ENCODE measurements around the gene MACC1. TPM values are rescaled to one million over a fixed set of nuclear protein-coding genes. Genes with fewer than 3 reads are reported as not detected.

Gene MACC1
- total and polyA plus RNA-seq, 10 of the 15 experiments (the other 5 are each of a cell fraction or from before 2014, with no cell fraction given): 6.0 to 61.1 (median 12.7) TPM

- Histone ChIP-seq H4K20me1 (ENCODE audit: control insufficient read depth, insufficient read depth) (no peaks in the 10 kb centered on the region), H3K27me3 (replicated peaks in 1 of 2; ENCODE audit: control insufficient read depth in 2 of 2, insufficient read depth in 2 of 2, low read length in 1 of 2) (no peaks in the 10 kb centered on the region), H3K4me2 (ENCODE audit: control insufficient read depth, insufficient read depth) (no peak overlapping the region), H3K27ac (ENCODE audit: control insufficient read depth, insufficient read depth) (no peak overlapping the region), H3K9ac (ENCODE audit: control insufficient read depth, insufficient read depth, low read length) (no peak overlapping the region), H3K4me1 (ENCODE audit: control insufficient read depth, insufficient read depth, low read length) (no peaks in the 10 kb centered on the region), H3K9me3 (replicated peaks; ENCODE audit: control insufficient read depth, insufficient read depth, low read length) (no peaks in the 10 kb centered on the region), H3K79me2 (ENCODE audit: control insufficient read depth, insufficient read depth, low read length) (no peaks in the 10 kb centered on the region), H2AFZ (ENCODE audit: control insufficient read depth, low read depth, low read length) (no peak overlapping the region), H3K4me3 (no peak overlapping the region), H3K36me3 (ENCODE audit: control insufficient read depth in 2 of 2, insufficient read depth in 2 of 2, low read length in 1 of 2) (peaks cover 3 to 5% of the 10 kb centered on the region in 2 experiments; a peak in 2 of 4 replicates)
- BruUV-seq (replicated peaks): no TSS peak
- DNase-seq (ENCODE audit: low read depth, low spot score) (no peak), ATAC-seq (no peak; the same call in 1 of the 3 replicates), FAIRE-seq (no peak)
- POLR2A ChIA-PET: interaction anchor here (0.6 to 1.6 kb wide), 3 partner anchors 13 to 78 kb away, joined by 3 to 4 read pairs (median 3); no protein-coding TSS in a partner anchor
- RAD21 ChIA-PET (ENCODE audit: unreplicated experiment): interaction anchor here (0.8 to 3.2 kb wide), 13 partner anchors 13 to 439 kb away, joined by 3 to 38 read pairs (median 4); no protein-coding TSS in a partner anchor
- 92% methylated on average over 6 of the region's 6 CpGs for WGBS (ENCODE audit: insufficient coverage, insufficient replicate concordance, low lambda C conversion rate, missing lambda C conversion rate)
- TF ChIP-seq RAD21 (IDR thresholded peaks at IDR 0.05; ENCODE audit: insufficient read depth, low read depth, low read length): no peak
- intact Hi-C loops (cut with micrococcal nuclease; ENCODE audit: unreplicated experiment) (loop anchor here (5.0 kb wide), 1 partner anchor 177 kb away; no protein-coding TSS in a partner anchor), in situ Hi-C loops (cut with MboI) (loop anchor here (5.0 to 25.0 kb wide), 3 partner anchors 153 to 428 kb away; no protein-coding TSS in a partner anchor)
- CTCF ChIA-PET: interaction anchor here (0.6 to 3.4 kb wide), 26 partner anchors 10 to 450 kb away, joined by 3 to 35 read pairs (median 4); partner anchors contain the start of gene MACC1
- SMC1A ChIA-PET (ENCODE audit: uncharacterized antibody, unreplicated experiment): interaction anchor here (0.6 to 3.2 kb wide), 23 partner anchors 12 to 403 kb away, joined by 3 to 49 read pairs (median 4); no protein-coding TSS in a partner anchor
Measured at GRCh38 chr7:20159226-20159747, 57.9 kb downstream of the MACC1 start.

- CTCF ChIA-PET: interaction anchor here (0.7 to 3.4 kb wide), 25 partner anchors 10 to 445 kb away, joined by 3 to 35 read pairs (median 4); partner anchors contain the start of gene MACC1
- TSS peak; percentile 27 for BruUV-seq (replicated peaks)
- Histone ChIP-seq H3K36me3 (ENCODE audit: control insufficient read depth in 2 of 2, insufficient read depth in 2 of 2, low read length in 1 of 2) (peaks cover 3 to 7% of the 10 kb centered on the region in 2 experiments; a peak in 3 of 4 replicates), H3K27me3 (replicated peaks in 1 of 2; ENCODE audit: control insufficient read depth in 2 of 2, insufficient read depth in 2 of 2, low read length in 1 of 2) (no peaks in the 10 kb centered on the region), H3K79me2 (ENCODE audit: control insufficient read depth, insufficient read depth, low read length) (no peaks in the 10 kb centered on the region), H3K9ac (ENCODE audit: control insufficient read depth, insufficient read depth, low read length) (no peak overlapping the region), H3K4me3 (no peak overlapping the region), H3K9me3 (replicated peaks; ENCODE audit: control insufficient read depth, insufficient read depth, low read length) (no peaks in the 10 kb centered on the region), H4K20me1 (ENCODE audit: control insufficient read depth, insufficient read depth) (no peaks in the 10 kb centered on the region), H3K4me2 (ENCODE audit: control insufficient read depth, insufficient read depth) (no peak overlapping the region), H2AFZ (ENCODE audit: control insufficient read depth, low read depth, low read length) (no peak overlapping the region), H3K4me1 (ENCODE audit: control insufficient read depth, insufficient read depth, low read length) (no peaks in the 10 kb centered on the region), H3K27ac (ENCODE audit: control insufficient read depth, insufficient read depth) (no peak overlapping the region)
- POLR2A ChIA-PET: interaction anchor here (1.6 kb wide), 1 partner anchor 45 kb away, joined by 4 read pairs; no protein-coding TSS in a partner anchor
- RAD21 ChIA-PET (ENCODE audit: unreplicated experiment): interaction anchor here (0.7 to 3.2 kb wide), 15 partner anchors 14 to 440 kb away, joined by 3 to 38 read pairs (median 4); no protein-coding TSS in a partner anchor
- peak; percentile 52 for FAIRE-seq
- no peak for DNase-seq (ENCODE audit: low read depth, low spot score)
- 41% methylated on average over 1 of the region's 1 CpG for WGBS (ENCODE audit: insufficient coverage, insufficient replicate concordance, low lambda C conversion rate, missing lambda C conversion rate)
- intact Hi-C loops (cut with micrococcal nuclease; ENCODE audit: unreplicated experiment) (loop anchor here (1.0 to 5.0 kb wide), 2 partner anchors 153 to 176 kb away; no protein-coding TSS in a partner anchor), in situ Hi-C loops (cut with MboI) (loop anchor here (5.0 to 25.0 kb wide), 3 partner anchors 154 to 429 kb away; no protein-coding TSS in a partner anchor)
- SMC1A ChIA-PET (ENCODE audit: uncharacterized antibody, unreplicated experiment): interaction anchor here (0.6 to 3.2 kb wide), 24 partner anchors 12 to 403 kb away, joined by 3 to 49 read pairs (median 4); no protein-coding TSS in a partner anchor
- TF ChIP-seq CTCF (IDR thresholded peaks at IDR 0.05 in 2 of 3, conservative IDR thresholded peaks at IDR 0.05 in 1 of 3; ENCODE audit: control insufficient read depth in 2 of 3, extremely low read depth in 1 of 3, insufficient read depth in 1 of 3, low read depth in 3 of 3, low read length in 3 of 3) (peak; percentile 43 to 54 (median 48); a peak in 5 of 6 replicates), RAD21 (IDR thresholded peaks at IDR 0.05; ENCODE audit: insufficient read depth, low read depth, low read length) (peak; percentile 73), RUNX3 (IDR thresholded peaks at IDR 0.05; ENCODE audit: low read length) (no peak), NFYA (IDR thresholded peaks at IDR 0.05; ENCODE audit: borderline replicate concordance, low read depth, low read length) (no peak), SMC3 (IDR thresholded peaks at IDR 0.05; ENCODE audit: borderline replicate concordance, low read length) (peak; percentile 58; the same call in 1 of the 2 replicates)
- ATAC-seq: peak; percentile 77
Measured at GRCh38 chr7:20158684-20159083, 58.5 kb downstream of the MACC1 start.

Measured in GM12878 (cell line).